Measurements from ENCODE around the gene AMER1. TPM values are rescaled to one million over a fixed set of nuclear protein-coding genes. Genes with fewer than 3 reads are reported as not detected.

AMER1 gene
- total and polyA plus RNA-seq, 8 donors = 0.92 to 5.1 (median 3.1) TPM

GRCh38 chrX:64152857-64153256 is 52.7 kb downstream of the AMER1 start:
- ATAC-seq (no peak), DNase-seq (no peak), FAIRE-seq (no peak)
- intact Hi-C loops (cut with DNase I) = no loop called here
- WGBS, 2 donors = 52 to 75% methylated on average over 6 of the region's 6 CpGs
- no peaks in the 10 kb centered on the region for H3K4me1 ChIP-seq
- H3K9me3 ChIP-seq = no peaks in the 10 kb centered on the region
- no peaks in the 10 kb centered on the region for H3K27me3 ChIP-seq
- no peak for TF ChIP-seq CTCF (IDR thresholded peaks at IDR 0.05)
- no peak overlapping the region for H3K4me3 ChIP-seq
- H3K27ac ChIP-seq = no peak overlapping the region
- H3K36me3 ChIP-seq = no peaks in the 10 kb centered on the region

GRCh38 chrX:64151911-64152310 is 53.6 kb downstream of the AMER1 start:
- no peak for TF ChIP-seq CTCF (IDR thresholded peaks at IDR 0.05)
- intact Hi-C loops (cut with DNase I) = no loop called here
- Histone ChIP-seq H3K36me3 (no peaks in the 10 kb centered on the region), H3K9me3 (no peaks in the 10 kb centered on the region), H3K4me3 (no peak overlapping the region), H3K4me1 (no peaks in the 10 kb centered on the region), H3K27me3 (no peaks in the 10 kb centered on the region), H3K27ac (no peak overlapping the region)
- ATAC-seq (no peak), DNase-seq (no peak), FAIRE-seq (no peak)

- 43 to 71% methylated on average over 2 of the region's 2 CpGs for WGBS, 2 donors
- no peak for DNase-seq
- H3K27ac ChIP-seq = no peak overlapping the region
- H3K27me3 ChIP-seq = no peaks in the 10 kb centered on the region
- no peaks in the 10 kb centered on the region for H3K36me3 ChIP-seq
- intact Hi-C loops (cut with DNase I) = no loop called here
- no peak overlapping the region for H3K4me3 ChIP-seq
- no peak for FAIRE-seq
- TF ChIP-seq CTCF (IDR thresholded peaks at IDR 0.05) = no peak
- ATAC-seq = no peak
- no peaks in the 10 kb centered on the region for H3K4me1 ChIP-seq
- H3K9me3 ChIP-seq = no peaks in the 10 kb centered on the region
Observed at GRCh38 chrX:64150775-64151174, 54.7 kb downstream of the AMER1 start.

Other genes starting within 250 kb of the AMER1 start
- gene ASB12, start 24.9 kb upstream of the AMER1 start, total RNA-seq = under 1 TPM in 3 of 6 donors, not detected in 3; 0.12 to 0.21 (median 0.14) TPM
- gene ASB12, start 24.9 kb upstream of the AMER1 start, polyA plus RNA-seq = under 1 TPM; 0.15 to 0.19 TPM
- gene MTMR8, start 189.7 kb upstream of the AMER1 start, total RNA-seq = 1 to 10 TPM in 5 of 6 donors, under 1 TPM in 1; 0.91 to 1.7 (median 1.3) TPM
- gene MTMR8, start 189.7 kb upstream of the AMER1 start, polyA plus RNA-seq = under 1 TPM; 0.35 to 0.99 TPM